Lung (tissue), 12 donors: ENCODE measurements around the gene FAM3B. TPM values are rescaled to one million over a fixed set of nuclear protein-coding genes. Genes with fewer than 3 reads are reported as not detected.
"Not testable (repeated sequence)": the region's sequence is repeated elsewhere in the genome, so short reads cannot be mapped to it uniquely, and the experiment has no call there.

Experiments
- ATAC-seq: fragments of 200-7000 bp; cut with Tn5 transposase; one replicate; pipeline ENCODE4 v1.9.1; 2020; ENCODE audit warnings: moderate number of reproducible peaks; ENCODE audit not compliant: insufficient read depth, low FRiP score
- DNase-seq, 3 donors: peaks; one replicate each; pipeline ENCODE4 v3.0.0-alpha.2; 2013 to 2017
- H3K27ac ChIP-seq, 2 donors: one replicate each; pipeline ENCODE4 v1.5.1; 2013; ENCODE audit warnings: mild to moderate bottlenecking in 2 of 2, moderate library complexity in 2 of 2, control low read depth in 1 of 2, inconsistent platforms in 1 of 2, low read depth in 1 of 2, low read length in 1 of 2
- H3K27me3 ChIP-seq, 3 donors: one replicate each; pipeline ENCODE4 v1.5.1; 2013; ENCODE audit warnings: low read length in 2 of 3; ENCODE audit not compliant: control insufficient read depth in 3 of 3, insufficient read depth in 3 of 3
- H3K36me3 ChIP-seq, 4 donors: one replicate each; pipeline ENCODE4 v1.5.1; 2013; ENCODE audit warnings: low read length in 4 of 4, mild to moderate bottlenecking in 1 of 4, moderate library complexity in 1 of 4; ENCODE audit not compliant: control insufficient read depth in 4 of 4, insufficient read depth in 4 of 4
- H3K4me1 ChIP-seq, 5 donors: one replicate each; pipeline ENCODE4 v1.5.1; 2013; ENCODE audit warnings: low read length in 5 of 5, mild to moderate bottlenecking in 2 of 5, moderate library complexity in 1 of 5; ENCODE audit not compliant: control insufficient read depth in 5 of 5, insufficient read depth in 5 of 5
- H3K4me3 ChIP-seq: one replicate; pipeline ENCODE4 v1.5.1; 2013; ENCODE audit warnings: mild to moderate bottlenecking, control low read depth, moderate library complexity
- H3K9ac ChIP-seq, 2 donors: one replicate each; pipeline ENCODE4 v1.5.1; 2013; ENCODE audit warnings: low read length in 2 of 2, control low read depth in 1 of 2; ENCODE audit not compliant: insufficient read depth in 1 of 2
- H3K9me3 ChIP-seq, 4 donors: one replicate each; pipeline ENCODE4 v1.5.1; 2013; ENCODE audit warnings: low read length in 3 of 4, mild to moderate bottlenecking in 1 of 4, moderate library complexity in 1 of 4; ENCODE audit not compliant: control insufficient read depth in 4 of 4, insufficient read depth in 3 of 4
- WGBS, 2 donors: extraction: QIAGEN DNeasy Blood & Tissue Kit; methylation state at CpG; one replicate each; pipeline ENCODE4 v1.1.7; 2013; 5-methylcytosine and 5-hydroxymethylcytosine counted together
- polyA plus RNA-seq, 2 donors: library from polyadenylated mRNA; stranded (reverse); fragments of 200-250 nt; gene quantifications; one replicate each; pipeline ENCODE4 v1.2.1, GENCODE V29; 2013
- total RNA-seq, 2 donors: library from RNA; depleted of rRNA in 1 of 2; stranded (reverse); fragments of >200 nt in 1 of 2; gene quantifications; one replicate each; pipeline ENCODE4 v1.2.1, GENCODE V29; 2014 to 2021
- TF ChIP-seq, protein P1 (sequence below): IDR thresholded peaks from 2 replicates; pipeline ENCODE4 v1.5.1; 2012; ENCODE audit warnings: mild to moderate bottlenecking; ENCODE audit errors: control extremely low read depth, extremely low read depth
- donor health status: control.
- donor health status: control.
- donor health status: Bipolar disorder and iron deficiency.
- donor health status: healthy.
- donor health status: DM: yes; HTN: yes; CAD: no.

Gene FAM3B
- total and polyA plus RNA-seq, 4 donors, result 4.5 to 18.1 (median 9.0) TPM

DNA sequence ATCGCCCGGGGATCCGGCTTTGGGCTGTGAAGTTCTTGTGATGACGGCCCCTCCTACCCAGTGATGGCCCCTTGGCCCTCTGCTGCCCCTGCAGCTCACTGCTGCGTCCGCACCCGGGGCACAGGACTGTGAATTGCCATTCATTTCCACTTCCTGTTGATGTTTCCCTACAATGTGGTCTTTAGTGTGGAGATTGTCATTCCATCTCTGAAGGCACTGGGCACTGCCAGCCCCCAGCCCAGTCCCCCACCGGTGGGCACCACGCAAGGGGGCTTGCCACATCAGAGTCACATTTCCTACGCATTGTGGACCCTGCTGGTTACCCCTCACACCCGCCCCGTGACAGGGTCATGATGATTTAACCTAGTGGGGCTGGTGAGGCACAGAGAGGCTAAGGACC, 42.7 kb downstream of the FAM3B start:
- Histone ChIP-seq H3K27ac (no peak overlapping the region), H3K9ac (no peak overlapping the region), H3K9me3 (no peaks in the 10 kb centered on the region), H3K4me3 (no peak overlapping the region), H3K27me3 (no peaks in the 10 kb centered on the region), H3K36me3 (peaks cover 0 to 1% (median 0%) of the 10 kb centered on the region in 4 donors), H3K4me1 (peaks cover 0 to 6% (median 0%) of the 10 kb centered on the region in 5 donors)
- TF ChIP-seq, protein P1, sequence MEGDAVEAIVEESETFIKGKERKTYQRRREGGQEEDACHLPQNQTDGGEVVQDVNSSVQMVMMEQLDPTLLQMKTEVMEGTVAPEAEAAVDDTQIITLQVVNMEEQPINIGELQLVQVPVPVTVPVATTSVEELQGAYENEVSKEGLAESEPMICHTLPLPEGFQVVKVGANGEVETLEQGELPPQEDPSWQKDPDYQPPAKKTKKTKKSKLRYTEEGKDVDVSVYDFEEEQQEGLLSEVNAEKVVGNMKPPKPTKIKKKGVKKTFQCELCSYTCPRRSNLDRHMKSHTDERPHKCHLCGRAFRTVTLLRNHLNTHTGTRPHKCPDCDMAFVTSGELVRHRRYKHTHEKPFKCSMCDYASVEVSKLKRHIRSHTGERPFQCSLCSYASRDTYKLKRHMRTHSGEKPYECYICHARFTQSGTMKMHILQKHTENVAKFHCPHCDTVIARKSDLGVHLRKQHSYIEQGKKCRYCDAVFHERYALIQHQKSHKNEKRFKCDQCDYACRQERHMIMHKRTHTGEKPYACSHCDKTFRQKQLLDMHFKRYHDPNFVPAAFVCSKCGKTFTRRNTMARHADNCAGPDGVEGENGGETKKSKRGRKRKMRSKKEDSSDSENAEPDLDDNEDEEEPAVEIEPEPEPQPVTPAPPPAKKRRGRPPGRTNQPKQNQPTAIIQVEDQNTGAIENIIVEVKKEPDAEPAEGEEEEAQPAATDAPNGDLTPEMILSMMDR, result no peak
- 76 to 81% methylated on average over 12 of the region's 12 CpGs for WGBS, 2 donors
- no peak for DNase-seq
- ATAC-seq, result no peak

DNA sequence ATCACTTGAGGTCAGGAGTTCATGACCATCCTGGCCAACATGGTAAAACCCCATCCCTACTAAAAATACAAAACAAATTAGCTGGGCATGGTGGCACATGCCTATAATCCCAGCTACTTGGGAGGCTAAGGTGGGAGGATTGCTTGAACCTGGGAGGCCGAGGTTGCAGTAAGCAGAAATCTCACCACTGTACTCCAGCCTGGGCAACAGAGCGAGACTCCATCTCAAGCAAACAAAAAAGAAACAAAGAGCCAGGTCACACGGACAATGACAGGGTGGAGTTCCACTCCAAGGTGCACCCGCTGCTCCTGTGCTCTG, 43.1 kb downstream of the FAM3B start:
- H3K4me1 ChIP-seq, H3K4me3 ChIP-seq, H3K36me3 ChIP-seq, H3K27ac ChIP-seq, H3K9ac ChIP-seq, DNase-seq, ATAC-seq, H3K27me3 ChIP-seq, H3K9me3 ChIP-seq: not testable (repeated sequence)
- WGBS, 2 donors, result 79 to 91% methylated on average over 4 of the region's 4 CpGs

- WGBS, 2 donors, result 75 to 83% methylated on average over 22 of the region's 22 CpGs
- Histone ChIP-seq H3K4me3 (no peak overlapping the region), H3K27me3 (no peaks in the 10 kb centered on the region), H3K9ac (no peak overlapping the region), H3K4me1 (peaks cover 0 to 6% (median 0%) of the 10 kb centered on the region in 5 donors), H3K27ac (peak overlapping the region in 1 of 2 donors; percentile 28), H3K36me3 (peaks cover 0 to 1% (median 0%) of the 10 kb centered on the region in 4 donors), H3K9me3 (no peaks in the 10 kb centered on the region)
- ATAC-seq (no peak), DNase-seq (peak; percentile 67 to 82 (median 68))
- TF ChIP-seq, protein P1, result no peak
These were observed 43.6 kb downstream of the FAM3B start for GRCh38 chr21:41360072-41360821.

- no peak for DNase-seq
- no peaks in the 10 kb centered on the region for H3K9me3 ChIP-seq
- H3K4me3 ChIP-seq, result no peak overlapping the region
- H3K27ac ChIP-seq, result peak overlapping the region; percentile 90 to 95
- WGBS, 2 donors, result 89 to 92% methylated on average over 16 of the region's 16 CpGs
- peaks cover 0 to 6% (median 0%) of the 10 kb centered on the region in 5 donors for H3K4me1 ChIP-seq
- ATAC-seq, result no peak
- TF ChIP-seq, protein P1, result no peak
- H3K36me3 ChIP-seq, result peaks cover 0 to 1% (median 0%) of the 10 kb centered on the region in 4 donors
- no peaks in the 10 kb centered on the region for H3K27me3 ChIP-seq
- no peak overlapping the region for H3K9ac ChIP-seq
These were observed 44.6 kb downstream of the FAM3B start for GRCh38 chr21:41361053-41361785.
